GM21576 (cell line): ENCODE measurements around the gene C12orf75.
A peak's percentile ranks its signal among the peaks of the same experiment; 100 is the strongest.
"Not testable (repeated sequence)": the region's sequence is repeated elsewhere in the genome, so short reads cannot be mapped to it uniquely, and the experiment has no call there.

Experiments
- ATAC-seq: cut with Tn5 transposase; IDR thresholded peaks from one replicate; pipeline ENCODE4 v1.9.1; 2021; ENCODE audit warnings: mild to moderate bottlenecking, moderate library complexity; ENCODE audit not compliant: unreplicated experiment

C12orf75 gene

GRCh38 chr12:105309384-105309783 lies 21.1 kb upstream of the C12orf75 start:
- ATAC-seq: not testable (repeated sequence)

GRCh38 chr12:105310476-105311085 lies 19.9 kb upstream of the C12orf75 start:
- not testable (repeated sequence) for ATAC-seq

- ATAC-seq: not testable (repeated sequence)
These were observed 18.6 kb upstream of the C12orf75 start for GRCh38 chr12:105311936-105312335.

GRCh38 chr12:105313755-105314154 lies 16.7 kb upstream of the C12orf75 start:
- not testable (repeated sequence) for ATAC-seq

- ATAC-seq: no peak
These were observed 15.4 kb upstream of the C12orf75 start for GRCh38 chr12:105315130-105315529.

GRCh38 chr12:105315726-105316125 lies 14.8 kb upstream of the C12orf75 start:
- ATAC-seq: no peak

GRCh38 chr12:105316931-105317852 lies 13.3 kb upstream of the C12orf75 start:
- no peak for ATAC-seq

GRCh38 chr12:105317942-105318621 lies 12.4 kb upstream of the C12orf75 start:
- no peak for ATAC-seq

GRCh38 chr12:105318651-105319483 lies 11.6 kb upstream of the C12orf75 start:
- no peak for ATAC-seq

- no peak for ATAC-seq
These were observed 10.7 kb upstream of the C12orf75 start for GRCh38 chr12:105319691-105320209.

- ATAC-seq: no peak
These were observed 9.4 kb upstream of the C12orf75 start for GRCh38 chr12:105321125-105321524.

GRCh38 chr12:105322070-105322469 lies 8.4 kb upstream of the C12orf75 start:
- no peak for ATAC-seq

GRCh38 chr12:105324704-105325103 lies 5.8 kb upstream of the C12orf75 start:
- ATAC-seq: no peak

- ATAC-seq: no peak
These were observed 5.4 kb upstream of the C12orf75 start for GRCh38 chr12:105325117-105325516.

- peak; percentile 7 for ATAC-seq
These were observed 587 bp upstream of the C12orf75 start for GRCh38 chr12:105329926-105330282.

GRCh38 chr12:105330931-105331804 lies 677 bp downstream of the C12orf75 start:
- no peak for ATAC-seq

- no peak for ATAC-seq
These were observed 1.3 kb downstream of the C12orf75 start for GRCh38 chr12:105331805-105332251.

- not testable (repeated sequence) for ATAC-seq
These were observed 1.8 kb downstream of the C12orf75 start for GRCh38 chr12:105332286-105332685.

- ATAC-seq: no peak
These were observed 2.4 kb downstream of the C12orf75 start for GRCh38 chr12:105332925-105333324.
